Peyer's patch (tissue), 4 donors: ENCODE results near the gene MACROH2A1. TPM values are rescaled to one million over a fixed set of nuclear protein-coding genes. Genes with fewer than 3 reads are reported as not detected.

Source experiments
- DNase-seq, 3 donors: peaks; one replicate each; pipeline ENCODE4 v3.0.0-alpha.2; 2017 to 2019
- H3K27ac ChIP-seq, 4 donors: fragments of 200-600 bp; sonication (generic); one replicate each; pipeline ENCODE4 v1.5.1; 2016 to 2019
- H3K27me3 ChIP-seq, 2 donors: fragments of 200-600 bp; sonication (generic); one replicate each; pipeline ENCODE4 v1.5.1; 2019
- H3K36me3 ChIP-seq, 3 donors: fragments of 200-600 bp; sonication (generic); one replicate each; pipeline ENCODE4 v1.5.1; 2016 to 2019
- H3K4me1 ChIP-seq, 4 donors: fragments of 200-600 bp; sonication (generic); one replicate each; pipeline ENCODE4 v1.5.1; 2016 to 2019
- H3K4me3 ChIP-seq, 4 donors: fragments of 200-600 bp; sonication (generic); 1 replicate in 3 of 4; 2 replicates in 1 of 4; pipeline ENCODE4 v1.5.1; 2016 to 2019; ENCODE audit warnings: mild to moderate bottlenecking in 1 of 4
- H3K9me3 ChIP-seq, 4 donors: fragments of 200-600 bp; sonication (generic); one replicate each; pipeline ENCODE4 v1.5.1; 2016 to 2019; ENCODE audit warnings: mild to moderate bottlenecking in 1 of 4
- POLR2A ChIP-seq, 2 donors: fragments of 450-650 bp; IDR thresholded peaks; one replicate each; pipeline ENCODE4 v1.5.1; 2017; ENCODE audit warnings: antibody characterized with exemption in 2 of 2, mild to moderate bottlenecking in 2 of 2, moderate library complexity in 2 of 2
- total RNA-seq, 4 donors: library from RNA; depleted of rRNA; stranded (reverse); fragments of >200 nt; gene quantifications; one replicate each; pipeline ENCODE4 v1.1.0, GENCODE V29; 2016
- TF ChIP-seq, protein P1 (sequence below), 6 experiments: fragments of 450-650 bp in 4 of 6; fragments of 200-600 bp in 2 of 6; sonication (generic) in 1 of 6; IDR thresholded peaks; one replicate each; pipeline ENCODE4 v1.5.1; 2017 to 2019; ENCODE audit warnings: antibody characterized with exemption in 6 of 6, mild to moderate bottlenecking in 3 of 6, moderate library complexity in 1 of 6

Gene MACROH2A1
- total RNA-seq, 4 donors from 2014 or later, result 407 to 489 (median 431) TPM

DNA sequence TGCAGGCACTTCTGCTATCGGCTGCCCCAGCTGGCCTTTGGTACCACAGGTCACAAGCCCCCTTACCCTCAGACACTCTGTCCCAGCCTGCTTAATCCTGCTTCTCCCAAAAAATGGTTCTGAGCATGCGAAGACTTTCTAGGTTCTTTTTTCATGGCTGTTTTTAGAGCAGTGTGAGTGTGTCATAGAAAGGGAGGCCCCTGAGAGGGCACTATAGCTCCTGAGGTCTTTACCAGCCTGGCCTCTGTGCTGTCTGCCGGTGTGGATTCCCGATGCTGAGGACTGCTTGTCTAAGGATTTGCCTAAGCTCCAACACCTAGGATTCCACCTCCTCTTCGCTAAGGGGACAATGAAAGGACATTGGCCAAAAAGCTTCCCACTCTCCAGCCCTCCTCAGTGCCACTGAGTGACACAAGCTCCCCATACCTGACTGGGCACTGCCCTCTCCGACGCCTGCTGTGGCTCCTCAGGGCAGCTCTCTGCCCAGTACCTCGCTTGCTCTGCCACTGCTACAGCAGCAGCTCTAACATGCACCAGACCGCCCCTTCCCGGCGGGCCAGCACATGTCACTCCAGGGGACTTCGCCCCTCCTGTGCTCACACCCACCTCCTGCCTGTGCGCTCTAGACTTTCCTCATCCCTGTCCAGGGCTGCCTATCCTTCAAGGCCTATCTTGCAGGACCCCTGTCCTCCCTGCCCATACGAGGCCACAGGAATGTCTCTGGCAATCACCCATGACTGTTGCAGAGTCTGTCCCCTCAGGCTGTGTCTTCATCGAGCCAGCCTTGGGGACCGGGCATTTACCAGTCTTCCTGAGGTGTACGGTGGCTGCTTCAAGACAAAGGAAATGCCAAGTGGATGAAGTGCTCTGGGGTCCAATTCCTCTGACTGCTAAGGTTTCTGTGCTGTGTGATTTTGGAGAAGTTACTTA lies 21.0 kb downstream of the MACROH2A1 start:
- no peaks in the 10 kb centered on the region for H3K27me3 ChIP-seq
- DNase-seq, result no peak
- TF ChIP-seq, protein P1, sequence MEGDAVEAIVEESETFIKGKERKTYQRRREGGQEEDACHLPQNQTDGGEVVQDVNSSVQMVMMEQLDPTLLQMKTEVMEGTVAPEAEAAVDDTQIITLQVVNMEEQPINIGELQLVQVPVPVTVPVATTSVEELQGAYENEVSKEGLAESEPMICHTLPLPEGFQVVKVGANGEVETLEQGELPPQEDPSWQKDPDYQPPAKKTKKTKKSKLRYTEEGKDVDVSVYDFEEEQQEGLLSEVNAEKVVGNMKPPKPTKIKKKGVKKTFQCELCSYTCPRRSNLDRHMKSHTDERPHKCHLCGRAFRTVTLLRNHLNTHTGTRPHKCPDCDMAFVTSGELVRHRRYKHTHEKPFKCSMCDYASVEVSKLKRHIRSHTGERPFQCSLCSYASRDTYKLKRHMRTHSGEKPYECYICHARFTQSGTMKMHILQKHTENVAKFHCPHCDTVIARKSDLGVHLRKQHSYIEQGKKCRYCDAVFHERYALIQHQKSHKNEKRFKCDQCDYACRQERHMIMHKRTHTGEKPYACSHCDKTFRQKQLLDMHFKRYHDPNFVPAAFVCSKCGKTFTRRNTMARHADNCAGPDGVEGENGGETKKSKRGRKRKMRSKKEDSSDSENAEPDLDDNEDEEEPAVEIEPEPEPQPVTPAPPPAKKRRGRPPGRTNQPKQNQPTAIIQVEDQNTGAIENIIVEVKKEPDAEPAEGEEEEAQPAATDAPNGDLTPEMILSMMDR (IDR thresholded peaks at IDR 0.05), result no peak
- TF ChIP-seq POLR2A (IDR thresholded peaks at IDR 0.05), result no peak
- peaks cover 0 to 65% (median 0%) of the 10 kb centered on the region in 3 donors for H3K36me3 ChIP-seq
- peak overlapping the region in 1 of 4 donors; percentile 31 for H3K27ac ChIP-seq
- H3K9me3 ChIP-seq, result no peaks in the 10 kb centered on the region
- H3K4me1 ChIP-seq, result peaks cover 0 to 31% (median 0%) of the 10 kb centered on the region in 4 donors
- no peak overlapping the region for H3K4me3 ChIP-seq

DNA sequence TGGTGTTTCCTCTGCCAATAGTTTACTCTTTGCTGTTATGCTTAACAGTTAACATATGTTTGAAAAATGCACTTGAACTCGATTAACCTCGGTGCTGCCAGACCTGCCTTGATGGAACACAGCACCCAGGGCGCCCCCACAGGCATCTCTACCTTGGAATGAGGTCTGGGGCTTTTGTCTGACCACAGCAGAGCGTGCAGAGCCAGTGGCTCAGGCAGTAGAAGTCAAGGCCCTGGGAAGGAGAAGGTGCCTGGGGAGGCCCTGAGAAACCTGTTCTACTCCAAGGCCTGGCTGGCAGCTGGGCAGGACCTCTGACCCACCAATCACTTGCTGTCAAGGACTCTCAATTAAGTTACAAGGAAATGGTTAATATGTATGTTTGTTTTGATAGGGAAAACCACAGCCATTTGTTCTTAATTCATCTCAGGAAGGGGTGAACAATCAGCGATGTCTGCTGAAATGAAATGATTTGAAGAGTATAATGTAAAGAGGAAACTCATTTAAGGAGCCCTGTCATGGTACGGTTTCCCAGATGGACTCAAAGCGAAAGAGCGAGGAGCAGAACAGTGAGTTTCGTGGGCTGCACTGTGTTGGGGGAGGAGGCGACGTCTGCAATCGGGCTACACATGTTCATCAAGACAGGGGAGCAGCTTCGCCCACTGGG lies 21.9 kb downstream of the MACROH2A1 start:
- H3K9me3 ChIP-seq, result no peaks in the 10 kb centered on the region
- no peak for DNase-seq
- H3K4me1 ChIP-seq, result peaks cover 0 to 31% (median 0%) of the 10 kb centered on the region in 4 donors
- H3K27me3 ChIP-seq, result no peaks in the 10 kb centered on the region
- H3K36me3 ChIP-seq, result peaks cover 0 to 58% (median 0%) of the 10 kb centered on the region in 3 donors
- TF ChIP-seq POLR2A (IDR thresholded peaks at IDR 0.05), result no peak
- TF ChIP-seq, protein P1 (IDR thresholded peaks at IDR 0.05), result no peak
- H3K4me3 ChIP-seq, result no peak overlapping the region
- no peak overlapping the region for H3K27ac ChIP-seq

DNA sequence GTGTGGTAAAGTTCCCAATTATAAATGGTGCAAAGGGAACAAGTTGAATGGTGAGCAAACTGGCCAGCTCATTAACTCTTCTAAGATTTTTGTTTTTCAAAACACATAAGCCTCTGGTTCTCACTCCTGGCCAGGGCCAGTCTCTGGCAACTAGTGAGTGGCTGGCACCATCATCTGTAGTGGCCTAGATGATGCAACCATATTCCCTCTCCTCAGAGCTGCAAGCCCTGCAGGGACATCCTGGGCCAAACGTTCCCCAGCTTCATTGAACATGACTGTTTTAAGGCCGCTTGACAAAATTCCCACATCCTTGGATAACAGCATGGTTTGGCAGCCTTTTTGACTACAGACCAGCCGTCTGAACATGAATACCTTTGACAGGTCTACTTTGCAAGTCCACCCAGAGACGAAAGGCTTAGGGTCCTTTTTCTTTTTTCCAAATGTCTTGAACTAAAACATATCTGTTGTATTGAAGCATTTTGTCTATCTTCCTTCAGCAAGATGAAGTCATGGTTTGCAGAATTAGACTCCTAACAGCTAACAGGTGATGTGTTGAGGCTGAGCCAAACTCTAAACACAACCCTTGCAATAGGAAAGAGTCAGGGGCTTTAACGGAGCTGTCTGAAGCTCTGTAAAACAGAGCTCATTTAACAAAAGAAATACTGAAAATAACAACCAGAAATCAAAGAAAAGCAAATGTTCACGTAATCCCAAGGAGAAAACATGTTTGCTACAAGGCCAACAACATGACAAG lies 23.8 kb downstream of the MACROH2A1 start:
- TF ChIP-seq, protein P1 (IDR thresholded peaks at IDR 0.05), result no peak
- no peak for TF ChIP-seq POLR2A (IDR thresholded peaks at IDR 0.05)
- H3K4me1 ChIP-seq, result peaks cover 0 to 26% (median 0%) of the 10 kb centered on the region in 4 donors

DNA sequence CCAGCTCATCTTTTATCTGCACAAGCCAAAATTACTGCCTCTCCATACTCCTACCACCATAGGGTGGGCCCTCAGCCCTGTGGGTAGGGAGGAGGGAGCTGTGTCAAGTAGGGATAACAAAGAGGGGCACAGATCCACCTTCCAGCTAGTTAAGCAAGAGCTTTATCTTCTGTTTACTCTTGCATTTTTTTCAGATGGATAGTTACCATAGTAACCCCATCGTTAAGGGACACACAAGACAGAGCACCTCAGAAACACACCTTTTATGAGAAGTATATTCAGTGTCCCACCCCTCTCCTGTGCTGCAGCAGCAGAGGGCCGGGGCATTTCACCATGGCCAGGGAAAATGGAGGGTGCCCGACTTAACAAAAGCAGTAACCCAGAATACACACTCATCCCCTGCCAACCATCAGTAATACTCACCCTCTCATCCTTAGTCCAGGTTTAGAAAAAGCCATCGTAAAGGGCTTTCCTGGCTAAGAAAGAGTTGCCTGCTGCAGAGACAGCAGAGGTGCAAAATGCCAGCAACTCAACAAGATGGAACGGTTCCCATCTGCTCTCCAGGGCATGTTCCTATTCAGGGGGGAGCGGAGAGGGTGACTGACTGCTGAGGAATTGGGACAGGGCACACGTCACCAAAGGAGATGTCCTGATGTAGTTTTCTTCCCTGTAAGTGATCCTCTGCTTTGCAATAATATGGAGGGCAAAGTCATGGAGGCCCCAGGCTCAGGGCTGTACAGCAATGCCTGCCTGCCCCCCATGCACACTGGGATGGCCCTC lies 25.1 kb downstream of the MACROH2A1 start:
- H3K27me3 ChIP-seq, result no peaks in the 10 kb centered on the region
- H3K27ac ChIP-seq, result no peak overlapping the region
- H3K4me1 ChIP-seq, result peaks cover 0 to 16% (median 0%) of the 10 kb centered on the region in 4 donors
- H3K4me3 ChIP-seq, result no peak overlapping the region
- DNase-seq, result no peak
- no peak for TF ChIP-seq POLR2A (IDR thresholded peaks at IDR 0.05)
- TF ChIP-seq, protein P1 (IDR thresholded peaks at IDR 0.05), result no peak
- H3K9me3 ChIP-seq, result no peaks in the 10 kb centered on the region
- H3K36me3 ChIP-seq, result peaks cover 0 to 59% (median 0%) of the 10 kb centered on the region in 3 donors

More for the DNA sequence above, 23.8 kb downstream of the MACROH2A1 start:
- Histone ChIP-seq H3K4me3 (no peak overlapping the region), H3K9me3 (no peaks in the 10 kb centered on the region), H3K36me3 (peaks cover 0 to 55% (median 0%) of the 10 kb centered on the region in 3 donors), H3K27me3 (no peaks in the 10 kb centered on the region), H3K27ac (no peak overlapping the region)
- DNase-seq, result no peak
